NB4 (cell line): Measurements from ENCODE around the gene NRBP1.

Experiments used
- TF ChIP-seq, protein P1 (sequence below): IDR thresholded peaks from one replicate; pipeline ENCODE4 v1.5.1; 2012; ENCODE audit warnings: low read depth, low read length
- TF ChIP-seq, protein P2 (sequence below): IDR thresholded peaks from 2 replicates; pipeline ENCODE4 v1.6.1; 2011; ENCODE audit warnings: low read depth, low read length

DNA sequence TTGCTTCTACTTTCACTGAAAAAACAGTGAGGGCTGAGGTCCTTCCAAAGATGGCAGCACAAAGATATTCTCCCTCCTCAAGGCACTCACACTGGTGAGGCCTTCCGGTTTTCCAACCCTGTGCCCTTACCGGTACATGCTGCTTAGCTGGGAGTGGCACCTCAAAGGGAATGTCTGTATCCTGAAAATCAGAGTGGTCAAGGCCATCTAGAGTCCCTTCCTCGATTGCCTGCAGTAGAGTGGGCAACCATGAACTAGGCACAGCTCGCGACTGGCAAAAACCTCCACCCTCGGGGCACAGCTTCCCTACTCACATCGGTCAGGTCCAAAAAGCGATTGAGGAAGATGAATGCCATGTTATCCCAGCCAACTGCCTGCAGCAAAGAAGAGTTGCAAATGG, 17.2 kb downstream of the NRBP1 start:
- TF ChIP-seq, protein P1, sequence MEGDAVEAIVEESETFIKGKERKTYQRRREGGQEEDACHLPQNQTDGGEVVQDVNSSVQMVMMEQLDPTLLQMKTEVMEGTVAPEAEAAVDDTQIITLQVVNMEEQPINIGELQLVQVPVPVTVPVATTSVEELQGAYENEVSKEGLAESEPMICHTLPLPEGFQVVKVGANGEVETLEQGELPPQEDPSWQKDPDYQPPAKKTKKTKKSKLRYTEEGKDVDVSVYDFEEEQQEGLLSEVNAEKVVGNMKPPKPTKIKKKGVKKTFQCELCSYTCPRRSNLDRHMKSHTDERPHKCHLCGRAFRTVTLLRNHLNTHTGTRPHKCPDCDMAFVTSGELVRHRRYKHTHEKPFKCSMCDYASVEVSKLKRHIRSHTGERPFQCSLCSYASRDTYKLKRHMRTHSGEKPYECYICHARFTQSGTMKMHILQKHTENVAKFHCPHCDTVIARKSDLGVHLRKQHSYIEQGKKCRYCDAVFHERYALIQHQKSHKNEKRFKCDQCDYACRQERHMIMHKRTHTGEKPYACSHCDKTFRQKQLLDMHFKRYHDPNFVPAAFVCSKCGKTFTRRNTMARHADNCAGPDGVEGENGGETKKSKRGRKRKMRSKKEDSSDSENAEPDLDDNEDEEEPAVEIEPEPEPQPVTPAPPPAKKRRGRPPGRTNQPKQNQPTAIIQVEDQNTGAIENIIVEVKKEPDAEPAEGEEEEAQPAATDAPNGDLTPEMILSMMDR: no peak
- TF ChIP-seq, protein P2, sequence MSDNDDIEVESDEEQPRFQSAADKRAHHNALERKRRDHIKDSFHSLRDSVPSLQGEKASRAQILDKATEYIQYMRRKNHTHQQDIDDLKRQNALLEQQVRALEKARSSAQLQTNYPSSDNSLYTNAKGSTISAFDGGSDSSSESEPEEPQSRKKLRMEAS: no peak
